GM23338 (cell line): ENCODE data around the gene TIMM17B. TPM values are rescaled to one million over a fixed set of nuclear protein-coding genes. Genes with fewer than 3 reads are reported as not detected.

ENCODE experiments used
- ATAC-seq: fragments of 200-7000 bp; cut with Tn5 transposase; 3 replicates; pipeline ENCODE4 v1.9.1; 2020
- DNase-seq: peaks from one replicate; pipeline ENCODE4 v3.0.0-alpha.2; 2015; ENCODE audit warnings: low spot score
- H2AFZ ChIP-seq: fragments of 200-600 bp; sonication (generic); 2 replicates; pipeline ENCODE4 v1.8.0; 2016; ENCODE audit warnings: antibody characterized with exemption, mild to moderate bottlenecking, moderate library complexity
- H3F3A ChIP-seq: fragments of 200-600 bp; sonication (generic); replicated peaks from 2 replicates; pipeline ENCODE4 v1.8.0; 2017; ENCODE audit warnings: antibody characterized with exemption, mixed run types, low read depth
- H3K27ac ChIP-seq: fragments of 200-600 bp; sonication (generic); 2 replicates; pipeline ENCODE4 v1.6.1; 2016; ENCODE audit warnings: low read depth
- H3K27me3 ChIP-seq: fragments of 200-600 bp; sonication (generic); 2 replicates; pipeline ENCODE4 v1.8.0; 2016; ENCODE audit warnings: mild to moderate bottlenecking, mixed run types, moderate library complexity; ENCODE audit not compliant: insufficient read depth
- H3K36me3 ChIP-seq: fragments of 200-600 bp; sonication (generic); 2 replicates; pipeline ENCODE4 v1.8.0; 2016; ENCODE audit warnings: mild to moderate bottlenecking; ENCODE audit not compliant: insufficient read depth
- H3K4me1 ChIP-seq: fragments of 200-600 bp; sonication (generic); 2 replicates; pipeline ENCODE4 v1.8.0; 2016; ENCODE audit warnings: mild to moderate bottlenecking, moderate library complexity; ENCODE audit not compliant: insufficient read depth
- H3K4me2 ChIP-seq: fragments of 200-600 bp; sonication (generic); 2 replicates; pipeline ENCODE4 v1.7.1; 2017; ENCODE audit warnings: mixed run types
- H3K4me3 ChIP-seq: fragments of 200-600 bp; sonication (generic); 2 replicates; pipeline ENCODE4 v1.6.1; 2016; ENCODE audit warnings: mixed run types
- H3K79me2 ChIP-seq: fragments of 200-600 bp; sonication (generic); replicated peaks from 2 replicates; pipeline ENCODE4 v1.8.0; 2017; ENCODE audit warnings: mild to moderate bottlenecking; ENCODE audit not compliant: insufficient read depth
- H3K9me2 ChIP-seq: fragments of 200-600 bp; sonication (generic); 2 replicates; pipeline ENCODE4 v1.8.0; 2017; ENCODE audit not compliant: insufficient read depth
- H4K20me1 ChIP-seq: fragments of 200-600 bp; sonication (generic); replicated peaks from 2 replicates; pipeline ENCODE4 v1.8.0; 2017; ENCODE audit warnings: mild to moderate bottlenecking; ENCODE audit not compliant: insufficient read depth
- H3K27ac Mint-ChIP-seq: 2 replicates; pipeline ENCODE4 v1.8.0; 2020; ENCODE audit warnings: inconsistent platforms, mild to moderate bottlenecking, moderate library complexity, mixed read lengths
- H3K27me3 Mint-ChIP-seq: 3 replicates; pipeline ENCODE4 v1.8.0; 2022; ENCODE audit warnings: low read depth, mild to moderate bottlenecking, moderate library complexity, mixed read lengths, inconsistent platforms; ENCODE audit not compliant: insufficient read depth, poor library complexity
- H3K36me3 Mint-ChIP-seq: 3 replicates; pipeline ENCODE4 v1.8.0; 2021; ENCODE audit warnings: low read depth, mild to moderate bottlenecking, inconsistent platforms, moderate library complexity, mixed read lengths
- H3K4me1 Mint-ChIP-seq: 3 replicates; pipeline ENCODE4 v1.8.0; 2020; ENCODE audit warnings: mild to moderate bottlenecking, inconsistent platforms, mixed read lengths
- H3K4me3 Mint-ChIP-seq: 3 replicates; pipeline ENCODE4 v1.8.0; 2021; ENCODE audit warnings: moderate library complexity, mild to moderate bottlenecking, inconsistent platforms, mixed read lengths
- H3K9me3 Mint-ChIP-seq: 3 replicates; pipeline ENCODE4 v1.8.0; 2020; ENCODE audit warnings: moderate library complexity, mild to moderate bottlenecking, inconsistent platforms, mixed read lengths
- CREB1 ChIP-seq: fragments of 250-450 bp; sonication (Bioruptor Pico); IDR thresholded peaks from 2 replicates; pipeline ENCODE4 v1.5.0; 2020; ENCODE audit warnings: low read depth, mild to moderate bottlenecking, moderate library complexity
- EZH2 ChIP-seq: fragments of 200-600 bp; sonication (generic); IDR thresholded peaks from one replicate; pipeline ENCODE4 v1.8.0; 2017; ENCODE audit warnings: antibody characterized with exemption, mild to moderate bottlenecking, low read depth; ENCODE audit not compliant: unreplicated experiment
- EZH2phosphoT487 ChIP-seq: fragments of 200-600 bp; sonication (generic); IDR thresholded peaks from one replicate; pipeline ENCODE4 v1.8.1; 2018; ENCODE audit warnings: antibody characterized with exemption; ENCODE audit not compliant: unreplicated experiment
- JUNB ChIP-seq: IDR thresholded peaks from one replicate; pipeline ENCODE4 v1.6.1; 2016; ENCODE audit warnings: antibody characterized with exemption; ENCODE audit not compliant: unreplicated experiment
- NANOG ChIP-seq: IDR thresholded peaks from 2 replicates; pipeline ENCODE4 v1.6.1; 2016; ENCODE audit warnings: antibody characterized with exemption, borderline replicate concordance
- POLR2AphosphoS5 ChIP-seq: IDR thresholded peaks from 2 replicates; pipeline ENCODE4 v1.6.1; 2016; ENCODE audit warnings: antibody characterized with exemption, low read depth
- REST ChIP-seq: IDR thresholded peaks from one replicate; pipeline ENCODE4 v1.6.1; 2018; ENCODE audit warnings: antibody characterized with exemption; ENCODE audit not compliant: unreplicated experiment
- STAT1 ChIP-seq: IDR thresholded peaks from one replicate; pipeline ENCODE4 v1.6.1; 2016; ENCODE audit warnings: antibody characterized with exemption; ENCODE audit not compliant: unreplicated experiment
- ZNF114 ChIP-seq: fragments of 250-450 bp; sonication (Bioruptor Pico); IDR thresholded peaks from 2 replicates; pipeline ENCODE4 v1.5.0; 2020; ENCODE audit warnings: mild to moderate bottlenecking, moderate library complexity
- ZNF331 ChIP-seq: fragments of 250-450 bp; sonication (Bioruptor Pico); IDR thresholded peaks from 2 replicates; pipeline ENCODE4 v1.5.0; 2020; ENCODE audit warnings: low read depth, mild to moderate bottlenecking, moderate library complexity
- ZNF462 ChIP-seq: fragments of 250-450 bp; sonication (Bioruptor Pico); IDR thresholded peaks from 2 replicates; pipeline ENCODE4 v1.5.0; 2020; ENCODE audit warnings: mild to moderate bottlenecking, moderate library complexity
- polyA plus RNA-seq: library from polyadenylated mRNA; unstranded; fragments of >200 nt; fragmentation: Nextera tagmentation; extraction: Ambion mirVana; gene quantifications from 2 replicates; pipeline ENCODE4 v1.2.1, GENCODE V29; 2016
- total RNA-seq: library from RNA; depleted of rRNA; stranded (reverse); fragments of >200 nt; shearing (Covaris generic); gene quantifications from 2 replicates; pipeline ENCODE4 v1.2.3, GENCODE V29; 2014
- TF ChIP-seq, protein P1 (sequence below), 2 experiments: fragments of 200-600 bp in 1 of 2; sonication (generic) in 1 of 2; conservative IDR thresholded peaks; 2 replicates each; pipeline versions ENCODE4 v1.5.1 to v1.6.1; 2016 to 2017; ENCODE audit warnings: antibody characterized with exemption in 2 of 2, low read depth in 2 of 2, mild to moderate bottlenecking in 2 of 2, moderate library complexity in 1 of 2
- TF ChIP-seq, protein P2 (sequence below): IDR thresholded peaks from 2 replicates; pipeline ENCODE4 v1.6.1; 2016; ENCODE audit warnings: antibody characterized with exemption

Gene TIMM17B
- total and polyA plus RNA-seq, 2 experiments from 2014 or later, result 67.1 to 147 TPM

DNA sequence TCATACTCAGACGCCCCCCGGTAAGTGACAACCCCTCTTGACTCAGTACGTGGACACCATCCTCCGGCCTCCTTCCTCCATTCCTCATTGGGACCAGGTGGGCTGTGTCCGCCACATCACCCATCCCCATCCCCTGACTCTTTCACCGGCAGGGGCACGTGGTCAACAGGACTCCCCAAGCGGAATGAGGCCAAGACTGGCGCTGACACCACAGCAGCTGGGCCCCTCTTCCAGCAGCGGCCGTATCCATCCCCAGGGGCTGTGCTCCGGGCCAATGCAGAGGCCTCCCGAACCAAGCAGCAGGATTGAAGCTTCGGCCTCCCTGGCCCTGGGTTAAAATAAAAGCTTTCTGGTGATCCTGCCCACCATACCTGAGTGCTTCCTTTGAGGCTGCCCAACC is 5.2 kb upstream of the TIMM17B start:
- Mint-ChIP-seq H3K9me3 (no peaks in the 10 kb centered on the region), H3K27me3 (peaks cover 4% of the 10 kb centered on the region), H3K36me3 (peaks cover 39% of the 10 kb centered on the region), H3K4me3 (no peak overlapping the region), H3K27ac (no peak overlapping the region), H3K4me1 (peaks cover 7% of the 10 kb centered on the region)
- Histone ChIP-seq H3K4me2 (no peak overlapping the region), H3K9me2 (no peaks in the 10 kb centered on the region), H3K27ac (no peak overlapping the region), H3K4me3 (no peak overlapping the region), H4K20me1 (no peaks in the 10 kb centered on the region), H3F3A (no peaks in the 10 kb centered on the region), H3K27me3 (no peaks in the 10 kb centered on the region), H3K4me1 (no peaks in the 10 kb centered on the region), H2AFZ (no peak overlapping the region), H3K36me3 (no peaks in the 10 kb centered on the region), H3K79me2 (peaks cover 16% of the 10 kb centered on the region)
- no peak for DNase-seq
- TF ChIP-seq POLR2AphosphoS5 (no peak), JUNB (no peak), EZH2 (no peak), ZNF462 (CRISPR knock-in tag) (no peak), ZNF114 (CRISPR knock-in tag) (no peak), EZH2phosphoT487 (no peak), NANOG (no peak), ZNF331 (CRISPR knock-in tag) (no peak), CREB1 (no peak), REST (no peak), STAT1 (no peak)
- TF ChIP-seq, protein P1, sequence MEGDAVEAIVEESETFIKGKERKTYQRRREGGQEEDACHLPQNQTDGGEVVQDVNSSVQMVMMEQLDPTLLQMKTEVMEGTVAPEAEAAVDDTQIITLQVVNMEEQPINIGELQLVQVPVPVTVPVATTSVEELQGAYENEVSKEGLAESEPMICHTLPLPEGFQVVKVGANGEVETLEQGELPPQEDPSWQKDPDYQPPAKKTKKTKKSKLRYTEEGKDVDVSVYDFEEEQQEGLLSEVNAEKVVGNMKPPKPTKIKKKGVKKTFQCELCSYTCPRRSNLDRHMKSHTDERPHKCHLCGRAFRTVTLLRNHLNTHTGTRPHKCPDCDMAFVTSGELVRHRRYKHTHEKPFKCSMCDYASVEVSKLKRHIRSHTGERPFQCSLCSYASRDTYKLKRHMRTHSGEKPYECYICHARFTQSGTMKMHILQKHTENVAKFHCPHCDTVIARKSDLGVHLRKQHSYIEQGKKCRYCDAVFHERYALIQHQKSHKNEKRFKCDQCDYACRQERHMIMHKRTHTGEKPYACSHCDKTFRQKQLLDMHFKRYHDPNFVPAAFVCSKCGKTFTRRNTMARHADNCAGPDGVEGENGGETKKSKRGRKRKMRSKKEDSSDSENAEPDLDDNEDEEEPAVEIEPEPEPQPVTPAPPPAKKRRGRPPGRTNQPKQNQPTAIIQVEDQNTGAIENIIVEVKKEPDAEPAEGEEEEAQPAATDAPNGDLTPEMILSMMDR (conservative IDR thresholded peaks at IDR 0.05; ENCODE audit: low read depth in 2 of 2), result no peak
- TF ChIP-seq, protein P2, sequence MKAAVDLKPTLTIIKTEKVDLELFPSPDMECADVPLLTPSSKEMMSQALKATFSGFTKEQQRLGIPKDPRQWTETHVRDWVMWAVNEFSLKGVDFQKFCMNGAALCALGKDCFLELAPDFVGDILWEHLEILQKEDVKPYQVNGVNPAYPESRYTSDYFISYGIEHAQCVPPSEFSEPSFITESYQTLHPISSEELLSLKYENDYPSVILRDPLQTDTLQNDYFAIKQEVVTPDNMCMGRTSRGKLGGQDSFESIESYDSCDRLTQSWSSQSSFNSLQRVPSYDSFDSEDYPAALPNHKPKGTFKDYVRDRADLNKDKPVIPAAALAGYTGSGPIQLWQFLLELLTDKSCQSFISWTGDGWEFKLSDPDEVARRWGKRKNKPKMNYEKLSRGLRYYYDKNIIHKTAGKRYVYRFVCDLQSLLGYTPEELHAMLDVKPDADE, result no peak
- ATAC-seq, result no peak
